ENCODE results near the gene KCNIP4.

KCNIP4 gene

GRCh38 chr4:21454831-21455230, 493.7 kb downstream of the KCNIP4 start:
- DNase-seq (ENCODE audit: low read depth) = no peak

- no peak for DNase-seq (ENCODE audit: low read depth)
Measured at GRCh38 chr4:21454201-21454600, 494.4 kb downstream of the KCNIP4 start.

GRCh38 chr4:21452931-21453330, 495.6 kb downstream of the KCNIP4 start:
- DNase-seq (ENCODE audit: low read depth) = no peak

GRCh38 chr4:21451032-21451431, 497.5 kb downstream of the KCNIP4 start:
- no peak for DNase-seq (ENCODE audit: low read depth)

GRCh38 chr4:21450331-21450730, 498.2 kb downstream of the KCNIP4 start:
- no peak for DNase-seq (ENCODE audit: low read depth)

GRCh38 chr4:21447301-21448054, 501.1 kb downstream of the KCNIP4 start:
- DNase-seq (ENCODE audit: low read depth) = no peak

GRCh38 chr4:21420166-21420565, 528.4 kb downstream of the KCNIP4 start:
- no peak for DNase-seq (ENCODE audit: low read depth)

GRCh38 chr4:21415728-21416127, 532.8 kb downstream of the KCNIP4 start:
- no peak for DNase-seq (ENCODE audit: low read depth)

- DNase-seq (ENCODE audit: low read depth) = no peak
Measured at GRCh38 chr4:21413807-21414370, 534.7 kb downstream of the KCNIP4 start.

GRCh38 chr4:21411086-21411485, 537.5 kb downstream of the KCNIP4 start:
- no peak for DNase-seq (ENCODE audit: low read depth)

GRCh38 chr4:21410372-21410771, 538.2 kb downstream of the KCNIP4 start:
- DNase-seq (ENCODE audit: low read depth) = no peak

GRCh38 chr4:21387683-21388082, 560.9 kb downstream of the KCNIP4 start:
- DNase-seq (ENCODE audit: low read depth) = no peak

GRCh38 chr4:21386166-21386780, 562.3 kb downstream of the KCNIP4 start:
- DNase-seq (ENCODE audit: low read depth) = no peak

- DNase-seq (ENCODE audit: low read depth) = no peak
Measured at GRCh38 chr4:21385706-21386105, 562.9 kb downstream of the KCNIP4 start.

GRCh38 chr4:21384609-21385008, 564.0 kb downstream of the KCNIP4 start:
- no peak for DNase-seq (ENCODE audit: low read depth)

GRCh38 chr4:21380861-21381260, 567.7 kb downstream of the KCNIP4 start:
- DNase-seq (ENCODE audit: low read depth) = no peak

- DNase-seq (ENCODE audit: low read depth) = no peak
Measured at GRCh38 chr4:21377046-21377445, 571.5 kb downstream of the KCNIP4 start.

GRCh38 chr4:21376176-21376575, 572.4 kb downstream of the KCNIP4 start:
- DNase-seq (ENCODE audit: low read depth) = no peak

GRCh38 chr4:21374641-21375368, 573.8 kb downstream of the KCNIP4 start:
- no peak for DNase-seq (ENCODE audit: low read depth)

GRCh38 chr4:21367567-21367966, 581.0 kb downstream of the KCNIP4 start:
- no peak for DNase-seq (ENCODE audit: low read depth)

- no peak for DNase-seq (ENCODE audit: low read depth)
Measured at GRCh38 chr4:21366840-21367239, 581.7 kb downstream of the KCNIP4 start.

- DNase-seq (ENCODE audit: low read depth) = no peak
Measured at GRCh38 chr4:21366312-21366711, 582.3 kb downstream of the KCNIP4 start.

GRCh38 chr4:21363701-21364100, 584.9 kb downstream of the KCNIP4 start:
- DNase-seq (ENCODE audit: low read depth) = no peak

All from activated T-cell treated with anti-CD3 and anti-CD28 coated beads for 1 hour (primary cell).